GM21390 (cell line): ENCODE measurements around the gene KMT5B.
"Not testable (repeated sequence)": the region's sequence is repeated elsewhere in the genome, so short reads cannot be mapped to it uniquely, and the experiment has no call there.

Source experiments
- ATAC-seq: cut with Tn5 transposase; IDR thresholded peaks from one replicate; pipeline ENCODE4 v1.9.1; 2021; ENCODE audit not compliant: unreplicated experiment

KMT5B gene

DNA sequence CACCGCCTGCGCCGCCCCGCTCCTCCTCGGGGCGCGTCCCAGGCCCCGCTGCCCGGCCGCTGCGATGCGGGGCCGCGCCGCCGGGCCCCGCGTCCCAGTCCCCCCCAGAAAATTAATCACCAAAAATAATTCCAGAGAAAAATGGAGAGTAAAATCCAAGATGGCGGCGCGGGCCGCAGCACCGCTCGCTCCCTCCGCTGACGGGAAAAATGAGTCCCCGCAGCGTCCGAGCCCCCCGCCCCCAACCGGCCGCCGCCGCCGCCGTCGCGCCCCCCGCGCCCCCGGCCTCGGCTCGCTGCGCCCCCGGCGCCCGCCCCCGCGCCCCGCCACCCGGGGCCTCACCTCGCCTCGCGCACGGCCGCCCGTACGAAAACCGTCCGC lies at the start of gene KMT5B:
Gene KMT5B, minus strand, starts transcription at position 162 of the 381 bp plus-strand sequence. CDS start 23,220 bp downstream, outside the sequence.
- peak; percentile 19 for ATAC-seq

DNA sequence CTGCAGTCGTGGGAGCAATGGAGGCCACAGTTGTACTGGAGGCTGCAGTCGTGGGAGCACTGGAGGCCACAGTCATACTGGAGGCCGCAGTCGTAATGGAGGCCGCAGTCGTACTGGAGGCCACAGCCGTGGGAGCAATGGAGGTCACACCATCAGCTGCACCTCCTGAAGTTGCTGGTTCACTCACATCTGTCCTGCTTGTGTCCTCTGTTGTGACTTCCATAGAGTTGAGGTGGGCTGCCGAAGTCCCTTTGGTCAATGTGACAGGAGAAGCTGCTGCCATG lies 49.4 kb upstream of the KMT5B start:
- ATAC-seq = no peak

- ATAC-seq = no peak
Observed at GRCh38 chr11:68261749-68262543, 48.9 kb upstream of the KMT5B start.

DNA sequence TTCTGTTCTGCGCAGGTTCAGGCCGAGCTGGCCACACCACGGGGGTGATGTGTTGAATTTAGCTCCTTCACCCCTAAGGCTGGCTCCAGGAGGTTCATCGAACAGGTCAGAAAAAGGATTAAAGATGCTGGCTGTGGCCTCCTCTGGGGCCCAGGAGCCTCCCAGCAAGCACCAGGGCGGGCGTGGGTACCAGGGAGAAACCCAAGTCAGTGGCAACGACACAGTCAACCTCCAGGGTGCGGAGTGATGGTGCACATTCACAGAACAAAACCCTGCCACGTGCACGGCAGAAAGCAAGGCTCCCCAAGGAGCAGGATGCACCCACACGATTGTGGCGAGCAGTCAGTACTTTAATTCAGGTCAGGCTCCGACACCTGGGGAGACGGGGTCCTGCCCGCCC lies 47.9 kb upstream of the KMT5B start:
- no peak for ATAC-seq

DNA sequence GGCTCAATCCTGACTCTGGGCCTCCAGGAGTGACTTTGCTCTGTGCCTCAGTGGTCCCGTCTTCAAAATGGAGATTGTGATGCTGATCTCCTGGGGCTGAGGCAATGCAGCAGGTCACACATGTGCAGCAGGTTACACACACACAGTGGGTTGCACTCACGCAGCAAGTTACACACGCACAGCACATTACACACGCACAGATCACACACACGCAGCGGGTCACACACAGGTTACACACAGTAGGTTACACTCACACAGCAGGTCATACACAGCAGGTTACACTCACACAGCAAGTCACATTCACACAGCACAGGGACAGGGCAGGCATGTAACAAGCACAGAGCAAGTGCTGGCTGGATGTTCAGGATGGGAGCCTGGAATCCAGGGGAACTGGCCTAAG lies 47.4 kb upstream of the KMT5B start:
- no peak for ATAC-seq

DNA sequence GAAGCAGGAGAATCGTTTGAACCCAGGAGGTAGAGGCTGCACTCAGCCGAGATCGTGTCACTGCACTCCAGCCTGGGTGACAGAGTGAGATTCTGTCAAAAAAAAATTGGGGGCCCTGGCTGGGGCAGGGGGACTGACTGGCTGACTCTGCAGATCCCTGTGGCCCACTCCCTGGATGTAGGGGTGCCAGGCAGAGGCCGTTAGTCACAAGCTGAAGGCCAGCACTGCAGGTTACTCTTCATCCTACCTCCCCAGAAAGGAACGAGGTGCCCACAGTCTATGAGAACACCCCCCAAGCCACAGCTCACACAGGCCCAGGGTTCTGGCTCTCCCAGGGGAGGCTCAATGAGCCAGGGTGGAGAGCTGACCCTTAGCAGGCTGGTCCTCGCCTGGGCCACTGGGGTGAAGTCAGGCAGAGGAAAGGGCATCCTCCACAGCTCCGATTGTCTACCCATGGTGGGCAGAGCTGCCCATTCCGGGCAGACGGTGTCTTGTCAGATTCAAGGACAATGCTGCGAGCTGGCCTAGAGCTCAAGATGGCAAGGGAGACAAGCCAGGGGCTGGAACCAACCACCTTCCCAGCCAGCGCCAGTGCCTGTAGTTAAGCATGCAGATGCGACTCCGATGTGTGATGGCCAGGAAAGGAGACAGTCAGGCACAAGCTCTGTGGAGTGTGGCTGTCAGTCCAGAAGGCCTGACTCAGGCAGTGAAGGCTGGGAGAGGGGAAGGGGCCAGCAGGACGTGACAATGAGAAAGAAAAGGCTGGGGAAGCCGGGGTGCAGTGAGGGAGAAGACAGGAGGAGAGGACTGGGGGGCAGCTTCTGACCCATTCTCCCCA lies 46.2 kb upstream of the KMT5B start:
- ATAC-seq = no peak

GRCh38 chr11:68258363-68258765 lies 45.3 kb upstream of the KMT5B start:
- ATAC-seq = no peak

DNA sequence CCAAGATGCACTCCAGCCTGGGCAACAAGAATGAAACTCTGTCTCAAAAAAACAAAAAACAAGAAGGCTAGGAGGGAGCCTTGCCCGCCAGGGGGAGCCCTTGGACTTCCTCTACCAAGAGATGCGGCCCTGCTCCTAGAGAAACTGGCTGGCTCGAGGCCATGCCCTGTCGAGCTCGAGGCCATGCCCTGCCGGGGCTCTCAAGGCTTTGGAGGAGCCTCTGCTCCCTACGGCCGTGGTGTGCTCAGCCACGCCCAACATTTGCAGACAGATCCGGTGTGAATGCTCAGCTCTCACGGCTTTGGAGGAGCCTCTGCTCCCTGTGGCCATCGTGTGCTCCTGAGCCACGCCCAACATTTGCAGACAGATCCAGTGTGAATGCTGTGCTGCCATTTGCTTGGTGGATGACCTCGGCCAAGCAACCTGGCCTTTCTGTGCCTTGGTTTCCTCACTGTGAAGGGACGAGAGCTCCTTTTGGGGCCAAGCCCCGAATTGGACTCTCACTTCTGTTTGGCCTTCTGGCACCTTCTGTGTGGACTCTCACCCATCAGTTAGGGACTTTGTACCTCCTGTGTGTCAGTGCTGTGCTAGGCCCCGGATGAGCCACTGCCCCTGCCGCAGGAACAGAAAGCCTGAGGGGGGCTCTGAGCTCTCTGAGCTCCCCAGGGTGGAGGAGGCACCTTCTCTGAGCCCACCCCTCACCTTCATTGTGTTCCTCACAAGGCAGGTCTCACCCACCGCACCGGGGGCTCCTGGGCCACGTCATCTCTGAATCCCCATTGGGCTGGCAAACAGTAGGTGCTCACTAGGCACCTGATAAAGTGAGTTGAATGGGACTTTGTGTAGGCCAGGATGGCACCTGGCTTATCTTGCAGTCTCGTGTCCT lies 44.6 kb upstream of the KMT5B start:
- ATAC-seq = no peak

DNA sequence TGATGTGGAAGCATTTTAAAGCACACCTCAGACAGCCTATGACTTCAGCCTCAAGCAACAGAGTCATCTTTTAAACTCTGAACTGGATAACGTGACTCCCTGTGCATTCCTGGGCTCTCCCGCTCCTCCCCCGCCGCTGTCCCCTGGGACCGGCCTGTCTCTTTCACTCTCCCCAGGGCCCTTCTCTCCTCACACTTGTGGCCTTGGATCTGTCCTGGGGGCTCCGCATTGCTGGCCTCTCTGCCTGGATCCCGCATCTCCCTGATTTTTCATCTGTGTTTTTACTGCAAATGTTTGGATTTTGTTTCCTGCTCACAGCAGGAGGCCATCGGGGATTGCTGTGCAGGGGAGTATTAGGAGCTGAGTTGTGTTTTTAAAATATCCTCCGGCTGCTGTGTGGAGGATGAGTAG lies 43.2 kb upstream of the KMT5B start:
- no peak for ATAC-seq

DNA sequence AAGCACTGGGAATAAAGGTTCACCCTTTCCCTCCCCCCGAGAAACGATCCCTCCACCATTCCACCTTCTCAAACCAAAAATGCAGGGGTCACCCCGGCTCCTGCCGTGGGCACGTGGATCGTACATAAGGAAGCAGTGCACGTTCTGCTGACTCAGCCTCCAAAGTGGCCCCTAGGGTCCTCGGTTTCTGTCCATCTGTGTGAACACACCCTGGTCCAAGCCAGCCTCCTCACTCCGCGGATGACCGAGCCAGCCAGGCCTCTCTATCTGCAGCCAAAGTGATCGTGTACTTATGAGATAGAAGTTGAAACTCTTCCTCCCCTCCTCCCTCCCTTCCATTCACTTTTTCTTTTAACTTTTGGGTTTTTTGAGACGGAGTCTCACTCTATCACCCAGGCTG lies 42.4 kb upstream of the KMT5B start:
- no peak for ATAC-seq

- no peak for ATAC-seq
Observed at GRCh38 chr11:68254421-68254820, 41.3 kb upstream of the KMT5B start.

DNA sequence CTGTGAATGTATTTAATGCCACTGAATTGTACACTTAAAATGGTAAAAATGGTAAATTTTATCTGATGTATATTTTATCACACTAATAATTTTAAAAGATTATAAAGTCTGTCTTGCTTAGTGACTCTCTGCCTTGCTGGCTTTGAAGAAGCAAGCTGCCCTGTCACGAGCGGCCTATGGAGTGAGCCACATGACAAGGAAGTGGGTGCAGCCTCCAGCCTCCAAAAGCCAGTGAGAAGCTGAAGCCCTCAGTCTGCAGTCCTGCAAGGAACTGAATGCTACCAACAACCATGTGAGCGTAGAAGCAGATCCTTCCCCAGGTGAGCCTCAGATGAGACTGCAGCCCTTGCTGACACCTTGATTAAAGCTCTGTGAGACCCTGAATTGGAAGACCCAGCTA lies 38.7 kb upstream of the KMT5B start:
- no peak for ATAC-seq

DNA sequence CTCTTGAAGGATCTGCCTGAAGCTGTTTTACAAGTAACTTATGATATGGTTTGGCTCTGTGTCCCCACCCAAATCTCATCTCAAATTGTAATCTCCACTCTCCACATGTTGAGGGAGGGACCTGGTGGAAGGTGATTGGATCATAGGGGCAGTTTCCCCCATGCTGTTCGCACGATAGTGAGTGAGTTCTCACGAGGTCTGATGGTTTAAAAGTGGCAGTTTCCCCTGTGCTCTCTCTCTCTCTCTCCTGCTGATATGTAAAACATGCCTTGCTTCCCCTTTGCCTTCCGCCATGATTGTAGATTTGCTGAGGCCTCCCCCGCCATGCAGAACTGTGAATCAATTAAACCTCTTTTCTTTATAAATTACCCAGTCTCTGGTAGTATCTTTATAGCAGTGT lies 31.8 kb upstream of the KMT5B start:
- ATAC-seq = not testable (repeated sequence)

GRCh38 chr11:68243847-68244246 lies 30.8 kb upstream of the KMT5B start:
- ATAC-seq = not testable (repeated sequence)

GRCh38 chr11:68242616-68243015 lies 29.5 kb upstream of the KMT5B start:
- no peak for ATAC-seq

GRCh38 chr11:68231621-68232020 lies 18.5 kb upstream of the KMT5B start:
- ATAC-seq = no peak

- no peak for ATAC-seq
Observed at GRCh38 chr11:68229601-68230000, 16.5 kb upstream of the KMT5B start.

- no peak for ATAC-seq
Observed at GRCh38 chr11:68226421-68226820, 13.3 kb upstream of the KMT5B start.

DNA sequence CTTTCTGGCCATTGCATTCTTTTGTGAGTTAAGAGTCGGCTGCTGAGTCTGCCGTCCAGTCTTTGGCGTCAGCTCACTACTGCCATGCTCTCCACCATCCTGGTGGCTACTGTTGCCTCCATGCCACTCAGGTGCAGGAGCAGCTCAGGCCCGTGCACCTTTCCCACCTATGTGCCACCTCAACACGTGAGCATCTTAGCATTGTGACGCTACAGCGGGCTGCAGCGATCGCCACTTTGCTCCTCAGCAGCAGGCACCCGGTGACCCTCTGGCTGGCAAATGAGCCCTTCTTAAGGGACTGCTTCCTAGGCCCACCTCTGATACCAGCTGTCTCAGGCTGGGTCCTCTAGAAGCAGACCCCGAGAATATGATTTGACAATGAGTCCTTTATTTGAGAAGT lies 11.5 kb upstream of the KMT5B start:
- ATAC-seq = no peak

GRCh38 chr11:68223275-68223674 lies 10.2 kb upstream of the KMT5B start:
- ATAC-seq = no peak

DNA sequence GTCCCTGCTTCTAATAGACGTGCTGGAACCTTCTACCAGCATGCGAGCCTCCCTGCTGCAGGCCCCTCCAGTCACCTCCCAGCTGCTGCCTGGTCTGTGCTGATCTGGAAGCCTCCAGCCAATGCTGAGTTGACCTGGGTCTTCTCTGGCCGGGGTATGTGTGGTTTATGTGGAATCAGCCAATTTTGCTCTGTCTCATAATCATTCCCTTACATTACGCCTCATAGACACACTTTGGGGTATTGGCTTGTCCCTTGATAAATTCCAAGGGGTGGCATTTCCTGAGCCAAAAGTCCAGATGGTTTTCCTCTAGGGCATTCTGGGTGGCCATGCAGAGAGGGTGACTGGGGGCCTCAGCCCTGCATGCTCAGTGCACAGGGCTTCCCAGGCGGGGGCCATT lies 8.3 kb upstream of the KMT5B start:
- ATAC-seq = no peak
